ENCODE results near the gene SRSF3. TPM values are rescaled to one million over a fixed set of nuclear protein-coding genes. Genes with fewer than 3 reads are reported as not detected.
A peak's percentile ranks its signal among the peaks of the same experiment; 100 is the strongest.

Gene SRSF3
- total RNA-seq (2021) (623 and 682 TPM in 2 replicates), Bru-seq, nascent RNA (percentile 100 among the genes with signal in this experiment), BruChase-seq, experiment 1, labeled RNA remaining after a 2-hour chase (percentile 99 among the genes with signal in this experiment), BruChase-seq, experiment 2, labeled RNA remaining after a 6-hour chase (percentile 99 among the genes with signal in this experiment)
- long read RNA-seq, full-length matches to known transcripts = 726 of 744 reads
- long read RNA-seq, partial matches to known transcripts = 8 of 744 reads
- long read RNA-seq, other reads (novel, unspliced or antisense) = 10 of 744 reads

GRCh38 chr6:36594029-36594815, at the start of gene SRSF3:
Gene SRSF3, plus strand, starts transcription at chr6:36594362. Its CDS starts 2,401 bp downstream, at chr6:36596763.
- Histone ChIP-seq H3K4me3 (ENCODE audit: low read depth, low read length, poor library complexity, severe bottlenecking) (peak within 1 kb of the TSS; percentile 73), H3K36me3 (ENCODE audit: insufficient read depth, low read length, poor library complexity, severe bottlenecking) (peaks cover 40% of the 10 kb centered on the region), H3K4me1 (ENCODE audit: insufficient read depth, low read length, poor library complexity, severe bottlenecking) (peaks cover 20% of the 10 kb centered on the region), H3K27me3 (replicated peaks; ENCODE audit: insufficient read depth, low read depth, low read length, poor library complexity) (no peaks in the 10 kb centered on the region), H3K27ac (ENCODE audit: low read depth, low read length, poor library complexity, severe bottlenecking) (peak within 1 kb of the TSS; percentile 99), H3K9me3 (ENCODE audit: low read depth, low read length, poor library complexity, severe bottlenecking) (no peaks in the 10 kb centered on the region)
- TSS peak; percentile 64 for BruUV-seq (replicated peaks)
- POLR2A ChIA-PET (ENCODE audit: low non-redundant PET) = interaction anchor here (0.6 to 0.7 kb wide), 3 partner anchors 12 to 616 kb away, joined by 3 to 5 read pairs (median 5); no protein-coding TSS in a partner anchor
- intact Hi-C loops (cut with micrococcal nuclease; ENCODE audit: unreplicated experiment) = no loop called here
- CTCF ChIA-PET = no interaction called here
- peak; percentile 98 for DNase-seq (ENCODE audit: low spot score)
- TF ChIP-seq CTCF (conservative IDR thresholded peaks at IDR 0.05; ENCODE audit: low read depth, low read length) = peak; percentile 46
- TF ChIP-seq EZH2 (IDR thresholded peaks at IDR 0.05; ENCODE audit: borderline replicate concordance, low read depth, low read length, poor library complexity, severe bottlenecking) = no peak

GRCh38 chr6:36545767-36546307, 48.3 kb upstream of the SRSF3 start:
- Histone ChIP-seq H3K27me3 (replicated peaks; ENCODE audit: insufficient read depth, low read depth, low read length, poor library complexity) (no peaks in the 10 kb centered on the region), H3K9me3 (ENCODE audit: low read depth, low read length, poor library complexity, severe bottlenecking) (no peaks in the 10 kb centered on the region), H3K4me1 (ENCODE audit: insufficient read depth, low read length, poor library complexity, severe bottlenecking) (peaks cover 5% of the 10 kb centered on the region), H3K27ac (ENCODE audit: low read depth, low read length, poor library complexity, severe bottlenecking) (peak overlapping the region; percentile 95), H3K36me3 (ENCODE audit: insufficient read depth, low read length, poor library complexity, severe bottlenecking) (no peaks in the 10 kb centered on the region), H3K4me3 (ENCODE audit: low read depth, low read length, poor library complexity, severe bottlenecking) (peak overlapping the region; percentile 92)
- CTCF ChIA-PET = interaction anchor here (0.7 kb wide), 1 partner anchor 187 kb away, joined by 5 read pairs; no protein-coding TSS in a partner anchor
- TF ChIP-seq CTCF (conservative IDR thresholded peaks at IDR 0.05; ENCODE audit: low read depth, low read length) = no peak
- intact Hi-C loops (cut with micrococcal nuclease; ENCODE audit: unreplicated experiment) = loop anchor here (10.0 kb wide), 1 partner anchor 101 kb away; the partner anchor contains the start of genes KCTD20 and PXT1
- no TSS peak for BruUV-seq (replicated peaks)
- no peak for DNase-seq (ENCODE audit: low spot score)
- POLR2A ChIA-PET (ENCODE audit: low non-redundant PET) = no interaction called here

GRCh38 chr6:36546308-36546919, 47.7 kb upstream of the SRSF3 start:
- intact Hi-C loops (cut with micrococcal nuclease; ENCODE audit: unreplicated experiment) = loop anchor here (10.0 kb wide), 1 partner anchor 102 kb away; the partner anchor contains the start of genes KCTD20 and PXT1
- peak; percentile 15 for DNase-seq (ENCODE audit: low spot score)
- CTCF ChIA-PET = no interaction called here

More at GRCh38 chr6:36546308-36546919, 47.7 kb upstream of the SRSF3 start:
- Histone ChIP-seq H3K27ac (ENCODE audit: low read depth, low read length, poor library complexity, severe bottlenecking) (peak overlapping the region; percentile 95), H3K4me1 (ENCODE audit: insufficient read depth, low read length, poor library complexity, severe bottlenecking) (peaks cover 5% of the 10 kb centered on the region), H3K9me3 (ENCODE audit: low read depth, low read length, poor library complexity, severe bottlenecking) (no peaks in the 10 kb centered on the region), H3K4me3 (ENCODE audit: low read depth, low read length, poor library complexity, severe bottlenecking) (peak overlapping the region; percentile 92), H3K36me3 (ENCODE audit: insufficient read depth, low read length, poor library complexity, severe bottlenecking) (no peaks in the 10 kb centered on the region), H3K27me3 (replicated peaks; ENCODE audit: insufficient read depth, low read depth, low read length, poor library complexity) (no peaks in the 10 kb centered on the region)
- no peak for TF ChIP-seq EZH2 (IDR thresholded peaks at IDR 0.05; ENCODE audit: borderline replicate concordance, low read depth, low read length, poor library complexity, severe bottlenecking)
- no peak for TF ChIP-seq CTCF (conservative IDR thresholded peaks at IDR 0.05; ENCODE audit: low read depth, low read length)
- TSS peak; percentile 57 for BruUV-seq (replicated peaks)
- POLR2A ChIA-PET (ENCODE audit: low non-redundant PET) = no interaction called here
